Activated naive CD4-positive, alpha-beta T cell treated with anti-CD3 and anti-CD28 coated beads for 36 hours (primary cell): ENCODE measurements around the gene JSRP1. TPM values are rescaled to one million over a fixed set of nuclear protein-coding genes. Genes with fewer than 3 reads are reported as not detected.

Experiments used
- CTCF ChIA-PET: fragments of 350-600 bp; sonication (Branson Sonifier 250); formaldehyde crosslinking; loops from one replicate; lab custom pipeline; 2021; ENCODE audit warnings: antibody characterized with exemption; lab: Charles Lee
- DNase-seq: peaks from one replicate; pipeline ENCODE4 v3.0.0-alpha.2; 2020
- H3K27ac Mint-ChIP-seq: one replicate; pipeline ENCODE4 v1.8.0; 2021; ENCODE audit warnings: mild to moderate bottlenecking, mixed read lengths
- H3K27me3 Mint-ChIP-seq: one replicate; pipeline ENCODE4 v1.8.0; 2021; ENCODE audit warnings: low read depth, mixed read lengths
- H3K36me3 Mint-ChIP-seq: one replicate; pipeline ENCODE4 v1.8.0; 2021; ENCODE audit warnings: low read depth, mixed read lengths
- H3K4me1 Mint-ChIP-seq: one replicate; pipeline ENCODE4 v1.8.0; 2021; ENCODE audit warnings: low read depth, mixed read lengths
- H3K4me3 Mint-ChIP-seq: one replicate; pipeline ENCODE4 v1.8.0; 2021; ENCODE audit warnings: mild to moderate bottlenecking, moderate library complexity, mixed read lengths
- H3K9me3 Mint-ChIP-seq: one replicate; pipeline ENCODE4 v1.8.0; 2021; ENCODE audit warnings: mixed read lengths
- intact Hi-C: fragments of 100-400 bp; cut with micrococcal nuclease; formaldehyde crosslinking; loops from one replicate; pipeline ENCODE4 v1.15.1; 2023
- total RNA-seq, 2 experiments: library from RNA; stranded (reverse); gene quantifications; one replicate each; pipeline ENCODE4 v1.2.3, GENCODE V29; 2021

Gene JSRP1
- total RNA-seq, 2 experiments from 2014 or later = 0.55 to 0.81 TPM

DNA sequence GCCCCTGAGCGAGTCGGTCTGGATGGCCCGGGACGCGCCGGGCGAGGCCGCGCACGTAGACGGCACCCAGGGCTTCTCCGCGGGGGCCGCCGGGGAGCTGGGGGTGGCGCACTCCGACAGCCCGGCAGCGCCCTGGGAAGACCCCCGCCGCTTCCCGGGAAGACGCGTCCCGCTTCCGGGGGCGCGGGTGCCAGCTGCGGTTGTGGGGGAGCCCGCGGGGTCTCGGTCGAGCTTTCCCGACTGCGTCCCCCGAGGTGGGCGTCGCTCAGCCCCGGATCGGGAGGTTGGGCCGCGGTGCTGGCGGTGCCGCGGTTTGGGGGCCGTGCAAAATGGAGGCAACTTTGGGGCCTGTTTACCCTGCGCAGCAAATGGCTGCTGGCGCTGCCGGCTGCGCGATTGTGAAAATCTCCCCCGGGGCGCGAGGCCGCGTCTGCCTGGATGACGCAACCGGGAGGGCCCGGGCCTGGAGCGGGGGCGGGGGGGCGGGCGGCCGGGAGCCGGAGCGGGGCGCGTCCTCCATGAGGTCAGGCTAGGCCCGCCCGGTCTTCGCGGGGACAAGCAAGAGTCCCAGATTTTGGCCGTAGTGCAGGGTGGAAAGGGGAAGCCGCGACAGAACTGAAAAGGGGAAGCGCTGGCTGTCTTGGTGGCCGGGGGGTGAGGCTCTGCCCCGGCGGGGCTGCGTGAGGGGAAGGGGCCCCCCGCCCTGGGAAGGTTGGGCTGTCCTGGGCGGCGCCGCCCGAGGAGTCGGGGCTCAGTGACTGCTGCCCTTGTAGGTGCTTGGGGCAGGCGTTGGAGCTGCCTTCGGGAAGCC is 14.4 kb upstream of the JSRP1 start:
- DNase-seq = peak; percentile 83
- Mint-ChIP-seq H3K4me3 (peak overlapping the region; percentile 89), H3K27ac (peak overlapping the region; percentile 92), H3K36me3 (peaks cover 40% of the 10 kb centered on the region), H3K27me3 (no peaks in the 10 kb centered on the region), H3K4me1 (peaks cover 49% of the 10 kb centered on the region), H3K9me3 (no peaks in the 10 kb centered on the region)
- CTCF ChIA-PET = interaction anchor here (1.2 kb wide), 1 partner anchor 17 kb away, joined by 3 read pairs; no protein-coding TSS in a partner anchor
- intact Hi-C loops = no loop called here

- intact Hi-C loops = no loop called here
- CTCF ChIA-PET = interaction anchor here (0.9 kb wide), 1 partner anchor 114 kb away, joined by 3 read pairs; no protein-coding TSS in a partner anchor
- H3K9me3 Mint-ChIP-seq = no peaks in the 10 kb centered on the region
- no peaks in the 10 kb centered on the region for H3K27me3 Mint-ChIP-seq
- peak overlapping the region; percentile 92 for H3K27ac Mint-ChIP-seq
- peak overlapping the region; percentile 89 for H3K4me3 Mint-ChIP-seq
- DNase-seq = no peak
- peaks cover 40% of the 10 kb centered on the region for H3K36me3 Mint-ChIP-seq
- H3K4me1 Mint-ChIP-seq = peaks cover 48% of the 10 kb centered on the region
These were observed 13.9 kb upstream of the JSRP1 start for GRCh38 chr19:2270157-2270422.

GRCh38 chr19:2269244-2270156 is 13.3 kb upstream of the JSRP1 start:
- intact Hi-C loops = loop anchor here (1.0 kb wide), 6 partner anchors 11 to 218 kb away; partner anchors contain the start of genes AP3D1, IZUMO4, LSM7 and MKNK2
- CTCF ChIA-PET = interaction anchor here (0.9 kb wide), 1 partner anchor 113 kb away, joined by 3 read pairs; no protein-coding TSS in a partner anchor
- no peaks in the 10 kb centered on the region for H3K27me3 Mint-ChIP-seq
- peak overlapping the region; percentile 92 for H3K27ac Mint-ChIP-seq
- H3K4me1 Mint-ChIP-seq = peaks cover 44% of the 10 kb centered on the region
- peak; percentile 99 for DNase-seq
- H3K9me3 Mint-ChIP-seq = no peaks in the 10 kb centered on the region
- peaks cover 37% of the 10 kb centered on the region for H3K36me3 Mint-ChIP-seq
- H3K4me3 Mint-ChIP-seq = peak overlapping the region; percentile 89

DNA sequence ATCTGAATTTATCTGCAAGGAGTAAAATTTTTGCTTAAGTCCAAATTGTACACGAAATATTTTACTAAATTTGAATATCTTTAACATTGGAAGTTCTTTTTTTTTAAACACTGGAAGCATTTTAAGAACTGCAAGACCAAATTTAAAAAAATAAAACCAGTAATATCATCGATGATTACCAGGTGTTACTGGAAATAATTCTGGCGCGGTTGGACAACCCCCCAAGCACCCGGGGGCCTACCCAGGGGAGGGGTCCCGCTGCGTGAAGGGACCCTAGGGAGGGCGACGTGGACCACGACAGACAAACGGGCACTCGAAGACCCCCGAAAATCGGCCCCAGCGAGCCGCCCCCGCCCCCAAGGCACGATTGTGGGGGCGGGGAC is 12.6 kb upstream of the JSRP1 start:
- CTCF ChIA-PET = no interaction called here
- H3K27me3 Mint-ChIP-seq = no peaks in the 10 kb centered on the region

DNA sequence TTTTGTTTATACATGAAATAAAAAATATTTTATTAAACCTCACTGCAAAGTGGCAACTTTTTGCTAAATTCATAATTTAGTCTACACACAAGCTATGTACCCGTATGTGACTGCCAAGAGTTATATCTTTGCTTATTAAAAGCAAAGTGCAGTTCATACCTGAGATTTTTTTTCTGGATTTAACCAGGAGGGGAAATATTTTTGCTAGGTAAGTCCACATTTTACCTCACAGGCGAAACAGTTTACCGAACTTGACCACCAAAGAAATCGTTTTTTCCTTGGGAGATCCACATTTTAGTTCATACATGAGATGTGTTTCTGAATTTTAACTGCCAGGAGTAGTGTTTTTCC is 12.2 kb upstream of the JSRP1 start:
- Mint-ChIP-seq H3K4me3 (peak overlapping the region; percentile 89), H3K27ac (peak overlapping the region; percentile 92), H3K4me1 (peaks cover 34% of the 10 kb centered on the region), H3K36me3 (peaks cover 27% of the 10 kb centered on the region), H3K27me3 (no peaks in the 10 kb centered on the region), H3K9me3 (no peaks in the 10 kb centered on the region)
- intact Hi-C loops = no loop called here
- CTCF ChIA-PET = no interaction called here
- no peak for DNase-seq

More for the DNA sequence above, 12.6 kb upstream of the JSRP1 start:
- Mint-ChIP-seq H3K36me3 (peaks cover 31% of the 10 kb centered on the region), H3K9me3 (no peaks in the 10 kb centered on the region), H3K4me1 (peaks cover 38% of the 10 kb centered on the region), H3K27ac (peak overlapping the region; percentile 92), H3K4me3 (peak overlapping the region; percentile 89)
- no peak for DNase-seq
- intact Hi-C loops = loop anchor here (1.0 kb wide), 6 partner anchors 11 to 218 kb away; partner anchors contain the start of genes AP3D1, IZUMO4, LSM7 and MKNK2

GRCh38 chr19:2266183-2266993 is 10.2 kb upstream of the JSRP1 start:
- DNase-seq = peak; percentile 72
- Mint-ChIP-seq H3K4me1 (peaks cover 20% of the 10 kb centered on the region), H3K36me3 (peaks cover 15% of the 10 kb centered on the region), H3K27ac (peak overlapping the region; percentile 16), H3K4me3 (peak overlapping the region; percentile 8), H3K9me3 (no peaks in the 10 kb centered on the region), H3K27me3 (no peaks in the 10 kb centered on the region)
- intact Hi-C loops = no loop called here
- CTCF ChIA-PET = no interaction called here

- peaks cover 29% of the 10 kb centered on the region for H3K4me1 Mint-ChIP-seq
- H3K9me3 Mint-ChIP-seq = no peaks in the 10 kb centered on the region
- no peaks in the 10 kb centered on the region for H3K27me3 Mint-ChIP-seq
- peak; percentile 78 for DNase-seq
- H3K36me3 Mint-ChIP-seq = no peaks in the 10 kb centered on the region
- CTCF ChIA-PET = interaction anchor here (0.6 to 1.6 kb wide), 8 partner anchors 8 to 601 kb away, joined by 3 to 7 read pairs (median 3); no protein-coding TSS in a partner anchor
- H3K4me3 Mint-ChIP-seq = no peak overlapping the region
- intact Hi-C loops = loop anchor here (1.0 kb wide), 1 partner anchor 105 kb away; no protein-coding TSS in a partner anchor
- H3K27ac Mint-ChIP-seq = no peak overlapping the region
These were observed 5.4 kb upstream of the JSRP1 start for GRCh38 chr19:2261438-2262172.

DNA sequence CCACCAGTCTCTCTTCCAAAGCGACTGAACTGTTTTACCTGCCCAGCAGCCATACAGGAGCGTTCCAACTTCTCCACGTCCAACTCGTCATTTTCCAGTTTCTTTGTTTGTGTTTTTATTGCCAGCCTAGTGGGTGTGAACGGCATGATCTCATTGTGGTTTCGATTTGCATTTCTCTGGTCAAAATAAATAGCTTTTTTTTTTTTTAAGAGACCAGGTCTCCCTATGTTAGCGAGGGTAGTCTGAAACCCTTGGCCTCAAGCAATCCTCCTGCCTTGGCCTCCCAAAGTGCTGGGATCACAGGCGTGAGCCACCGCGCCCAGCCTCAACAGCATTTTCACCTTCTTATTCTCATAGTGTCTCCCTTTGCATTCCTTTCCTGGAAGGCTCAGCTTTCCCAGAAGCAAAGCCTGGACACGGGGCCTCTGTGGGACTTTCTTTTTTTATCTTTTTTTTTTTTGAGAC is 4.2 kb upstream of the JSRP1 start:
- intact Hi-C loops = no loop called here
- H3K27me3 Mint-ChIP-seq = no peaks in the 10 kb centered on the region
- H3K36me3 Mint-ChIP-seq = no peaks in the 10 kb centered on the region
- no peak overlapping the region for H3K27ac Mint-ChIP-seq
- peaks cover 26% of the 10 kb centered on the region for H3K4me1 Mint-ChIP-seq
- H3K4me3 Mint-ChIP-seq = no peak overlapping the region
- CTCF ChIA-PET = interaction anchor here (0.6 to 3.4 kb wide), 4 partner anchors 14 to 29 kb away, joined by 3 to 16 read pairs (median 9); no protein-coding TSS in a partner anchor
- no peaks in the 10 kb centered on the region for H3K9me3 Mint-ChIP-seq
- no peak for DNase-seq

- H3K4me1 Mint-ChIP-seq = peaks cover 26% of the 10 kb centered on the region
- H3K36me3 Mint-ChIP-seq = no peaks in the 10 kb centered on the region
- CTCF ChIA-PET = interaction anchor here (0.6 to 3.4 kb wide), 7 partner anchors 15 to 178 kb away, joined by 3 to 16 read pairs (median 3); no protein-coding TSS in a partner anchor
- intact Hi-C loops = no loop called here
- no peaks in the 10 kb centered on the region for H3K27me3 Mint-ChIP-seq
- no peak for DNase-seq
- H3K4me3 Mint-ChIP-seq = no peak overlapping the region
- H3K27ac Mint-ChIP-seq = peak overlapping the region; percentile 8
- no peaks in the 10 kb centered on the region for H3K9me3 Mint-ChIP-seq
These were observed 3.1 kb upstream of the JSRP1 start for GRCh38 chr19:2259336-2259735.

DNA sequence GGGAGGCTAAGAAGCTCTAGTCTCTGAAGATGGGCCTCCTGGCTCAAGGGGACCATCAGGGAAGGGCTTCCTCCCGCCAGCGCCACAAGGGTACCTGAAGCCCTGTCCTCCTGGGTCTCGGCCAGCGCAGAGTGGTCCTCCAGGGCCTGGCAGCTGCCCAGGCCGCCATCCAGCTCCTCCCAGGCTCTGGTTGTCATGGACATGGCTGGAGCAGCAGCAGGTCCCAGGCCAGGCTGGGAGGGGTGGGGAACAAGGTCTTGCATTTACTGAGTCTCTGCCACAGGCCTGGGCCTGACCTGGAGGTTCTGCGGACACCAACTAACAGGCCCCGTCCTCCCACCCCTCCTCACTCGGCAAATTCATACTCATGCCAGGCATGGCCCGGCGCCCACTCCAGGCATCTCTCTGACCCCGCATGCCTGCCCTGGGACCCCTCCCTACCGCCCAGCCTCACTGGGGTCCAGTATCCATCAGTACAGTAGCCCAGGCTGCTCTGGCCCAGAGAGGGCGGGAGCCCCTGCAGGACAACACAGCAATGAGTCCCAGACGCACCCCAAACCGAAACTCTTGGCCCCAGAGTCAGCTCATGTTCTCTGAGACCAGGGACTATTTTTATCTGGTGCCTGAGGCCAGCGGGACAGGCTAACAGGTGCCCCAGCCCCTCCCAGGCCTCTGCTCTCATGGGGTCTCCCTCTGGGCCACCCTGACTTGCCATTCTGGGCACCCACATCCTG is 938 bp downstream of the JSRP1 start:
- no peak for DNase-seq
- Mint-ChIP-seq H3K4me1 (peaks cover 38% of the 10 kb centered on the region), H3K27me3 (peaks cover 12% of the 10 kb centered on the region), H3K9me3 (no peaks in the 10 kb centered on the region), H3K27ac (no peak overlapping the region), H3K4me3 (no peak overlapping the region), H3K36me3 (no peaks in the 10 kb centered on the region)
- intact Hi-C loops = no loop called here
- CTCF ChIA-PET = interaction anchor here (0.7 kb wide), 1 partner anchor 110 kb away, joined by 3 read pairs; no protein-coding TSS in a partner anchor
